Heart left ventricle (tissue), 16 donors: ENCODE results near the gene KCNJ4. TPM values are rescaled to one million over a fixed set of nuclear protein-coding genes. Genes with fewer than 3 reads are reported as not detected.

Experiments used
- ATAC-seq, 4 donors: fragments of 200-7000 bp; cut with Tn5 transposase; one replicate each; pipeline ENCODE4 v1.9.1; 2020 to 2022; ENCODE audit warnings: moderate library complexity in 4 of 4, mild to moderate bottlenecking in 3 of 4, moderate number of reproducible peaks in 1 of 4
- DNase-seq, 5 donors: peaks; one replicate each; pipeline ENCODE4 v3.0.0-alpha.2; 2020
- H3K27ac ChIP-seq, 12 donors: fragments of 200-600 bp; sonication (generic) in 4 of 12; one replicate each; pipeline versions ENCODE4 v1.5.0 to v1.8.0; 2016 to 2022; ENCODE audit warnings: mild to moderate bottlenecking in 2 of 12
- H3K27me3 ChIP-seq, 9 donors: fragments of 200-600 bp; sonication (generic) in 2 of 9; one replicate each; pipeline versions ENCODE4 v1.5.1 to v1.8.0; 2016 to 2022; ENCODE audit warnings: mild to moderate bottlenecking in 3 of 9
- H3K36me3 ChIP-seq, 9 donors: fragments of 200-600 bp; sonication (generic) in 2 of 9; one replicate each; pipeline versions ENCODE4 v1.5.0 to v1.8.0; 2018 to 2022; ENCODE audit warnings: mild to moderate bottlenecking in 2 of 9
- H3K4me1 ChIP-seq, 12 donors: fragments of 200-600 bp; sonication (generic) in 4 of 12; one replicate each; pipeline versions ENCODE4 v1.5.0 to v1.8.0; 2016 to 2022; ENCODE audit warnings: mild to moderate bottlenecking in 3 of 12
- H3K4me3 ChIP-seq, 12 donors: fragments of 200-600 bp; sonication (generic) in 4 of 12; one replicate each; pipeline versions ENCODE4 v1.5.0 to v1.8.0; 2017 to 2022; ENCODE audit warnings: mild to moderate bottlenecking in 9 of 12, moderate library complexity in 4 of 12
- H3K9me3 ChIP-seq, 12 donors: fragments of 200-600 bp; sonication (generic) in 4 of 12; one replicate each; pipeline versions ENCODE4 v1.5.0 to v1.8.0; 2016 to 2022; ENCODE audit warnings: mild to moderate bottlenecking in 1 of 12
- CTCF ChIP-seq, 12 donors: fragments of 200-600 bp; sonication (generic) in 4 of 12; IDR thresholded peaks; one replicate each; pipeline versions ENCODE4 v1.5.0 to v1.8.0; 2018 to 2022; ENCODE audit warnings: antibody characterized with exemption in 12 of 12, mild to moderate bottlenecking in 5 of 12
- POLR2A ChIP-seq, 2 donors: fragments of 450-650 bp; IDR thresholded peaks; one replicate each; pipeline ENCODE4 v1.6.1; 2017; ENCODE audit warnings: antibody characterized with exemption in 2 of 2, mild to moderate bottlenecking in 2 of 2, moderate library complexity in 2 of 2
- WGBS, 4 donors: extraction: QIAGEN DNeasy Blood & Tissue Kit in 2 of 4; methylation state at CpG; one replicate each; pipeline versions ENCODE4 v1.1.5 to v1.1.7; 2013 to 2018; 5-methylcytosine and 5-hydroxymethylcytosine counted together
- intact Hi-C, 10 donors: fragments of 100-400 bp; cut with DNase I; formaldehyde crosslinking; loops; one replicate each; pipeline versions ENCODE4 v1.11.1 to v1.14.2; 2022
- polyA plus RNA-seq, 2 donors: library from polyadenylated mRNA; stranded (reverse); fragments of 200-250 nt; gene quantifications; one replicate each; pipeline ENCODE4 v1.2.3, GENCODE V29; 2013
- total RNA-seq, 9 donors: library from RNA; depleted of rRNA in 2 of 9; stranded (reverse); fragments of >200 nt in 2 of 9; fragmentation: NEBNext Ultra II Directional in 3 of 9; extraction: Animal tissue kit (Norgen Biotek cat#: 25700) in 3 of 9; gene quantifications; one replicate each; pipeline versions ENCODE4 v1.1.0 to v1.2.4, GENCODE V29; 2016 to 2023
- donor health status: ischemic (EF 13 %, LVEDD 7.1; RV severe dilation, severe dysfunction).
- donor health status: healthy with polysubstance abuse.
- donor health status: DM: no; HTN: yes; CAD: no.
- donor health status: DM: no; HTN: no; CAD: no.
- donor health status: ischemic (EF 25% LVEDD 6.9; RV normal size, moderate dysfunction).
- donor health status: ischemic (EF 25% LVEDD 5.7; RV mildly dilated, moderate dysfunction).
- donor health status: healthy.
- donor health status: DM: yes; HTN: yes; CAD: no.
- donor health status: ischemic (EF 35%, LVEDD 5.7; RV mildly dilated, moderate dysfunction).
- donor health status: nonischemic (EF 11% LVEDD 7.7; RV severe dilation, severe dysfunction).
- donor health status: DM: yes; HTN: yes; CAD: no.
- donor health status: PGD.
- donor health status: ischemic (EF 29% LVEDD 5.4; RV normal size, mild dysfunction).
- donor health status: nonischemic (EF 23%, LVEDD 6.1; RV moderate dilation, normal function).

KCNJ4 gene
- total and polyA plus RNA-seq, 11 donors = 14.5 to 85.5 (median 39.7) TPM

DNA sequence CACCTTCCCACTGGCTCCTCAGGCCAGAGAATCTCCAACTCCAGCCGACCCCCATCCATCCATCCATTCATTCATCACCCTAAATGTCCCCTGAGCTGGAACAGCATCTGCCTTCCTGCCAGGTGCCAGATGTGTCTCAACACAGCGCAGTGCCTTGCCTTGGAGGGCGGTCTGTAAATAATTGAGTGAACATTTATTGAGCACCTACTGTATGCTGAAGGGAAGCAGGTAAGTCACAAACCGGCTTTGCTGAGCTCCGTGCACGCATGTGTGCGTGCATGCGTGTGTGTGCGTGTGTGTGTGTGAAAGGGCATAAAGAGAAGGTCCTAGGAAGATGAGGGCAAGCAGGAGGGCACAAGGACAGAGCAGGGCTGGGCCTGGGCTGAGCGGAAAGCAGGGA is 10.2 kb downstream of the KCNJ4 start:
- Histone ChIP-seq H3K27me3 (peaks cover 0 to 9% (median 0%) of the 10 kb centered on the region in 9 donors), H3K27ac (peak overlapping the region in 5 of 12 donors; percentile 32 to 95 (median 91)), H3K4me1 (peaks cover 0 to 55% (median 12%) of the 10 kb centered on the region in 12 donors), H3K36me3 (no peaks in the 10 kb centered on the region), H3K9me3 (no peaks in the 10 kb centered on the region), H3K4me3 (no peak overlapping the region)
- 87 to 92% (median 90%) methylated on average over 10 of the region's 10 CpGs for WGBS, 4 donors
- intact Hi-C loops = no loop called here
- DNase-seq (no peak), ATAC-seq (no peak)
- no peak for TF ChIP-seq POLR2A (IDR thresholded peaks at IDR 0.05)
- no peak for TF ChIP-seq CTCF (IDR thresholded peaks at IDR 0.05)

GRCh38 chr22:38443628-38444521 is 11.1 kb downstream of the KCNJ4 start:
- H3K9me3 ChIP-seq = no peaks in the 10 kb centered on the region
- intact Hi-C loops = no loop called here
- 35 to 44% (median 41%) methylated on average over 21 of the region's 21 CpGs for WGBS, 4 donors
- peaks cover 0 to 47% (median 6%) of the 10 kb centered on the region in 12 donors for H3K4me1 ChIP-seq
- H3K27ac ChIP-seq = peak overlapping the region in 11 of 12 donors; percentile 32 to 97 (median 89)
- no peaks in the 10 kb centered on the region for H3K36me3 ChIP-seq
- peak overlapping the region in 3 of 12 donors; percentile 5 to 24 (median 12) for H3K4me3 ChIP-seq
- TF ChIP-seq CTCF (IDR thresholded peaks at IDR 0.05) (no peak), POLR2A (IDR thresholded peaks at IDR 0.05) (no peak)
- ATAC-seq (peak in 3 of 4 donors; percentile 2 to 5 (median 4)), DNase-seq (no peak)
- H3K27me3 ChIP-seq = peaks cover 0 to 9% (median 0%) of the 10 kb centered on the region in 9 donors

DNA sequence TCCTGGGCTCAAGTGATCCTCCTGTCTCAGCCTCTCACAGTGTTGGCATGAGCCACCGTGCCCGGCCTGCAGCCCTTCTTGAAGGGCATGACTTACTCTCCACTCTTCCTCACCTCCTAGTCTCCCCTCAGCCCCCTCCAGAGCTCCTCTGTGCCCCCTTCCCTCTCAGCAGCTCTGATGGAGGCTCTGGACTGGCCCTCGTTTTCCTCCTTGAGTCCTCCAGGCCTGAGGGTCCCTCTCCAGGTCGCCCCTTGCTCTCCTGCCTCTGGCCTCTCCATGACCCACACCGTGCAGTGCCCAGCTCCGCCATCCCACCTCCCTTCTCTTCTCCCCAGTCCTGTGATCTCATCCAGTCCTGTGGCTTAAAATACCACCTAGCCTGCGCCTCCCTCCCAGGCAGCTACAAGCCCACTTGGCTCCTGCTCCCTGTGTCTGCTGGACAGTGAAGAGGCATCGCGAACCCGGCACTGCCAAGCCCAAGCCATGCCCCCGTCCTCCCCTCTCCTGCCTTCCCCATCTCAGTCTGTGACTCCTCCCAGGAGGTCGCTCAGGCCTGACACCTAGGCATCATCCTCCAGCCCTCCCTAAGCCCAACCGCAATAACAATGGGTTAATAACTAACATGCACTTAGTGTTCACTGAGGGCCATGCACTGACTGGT is 11.9 kb downstream of the KCNJ4 start:
- Histone ChIP-seq H3K27ac (peak overlapping the region; percentile 44 to 97 (median 85)), H3K9me3 (no peaks in the 10 kb centered on the region), H3K4me1 (peaks cover 0 to 45% (median 4%) of the 10 kb centered on the region in 12 donors), H3K36me3 (no peaks in the 10 kb centered on the region), H3K27me3 (peaks cover 0 to 9% (median 0%) of the 10 kb centered on the region in 9 donors), H3K4me3 (peak overlapping the region in 3 of 12 donors; percentile 5 to 24 (median 12))
- TF ChIP-seq POLR2A (IDR thresholded peaks at IDR 0.05) (no peak), CTCF (IDR thresholded peaks at IDR 0.05) (no peak)
- ATAC-seq (peak; percentile 83 to 92 (median 85)), DNase-seq (peak in 4 of 5 donors; percentile 73 to 89 (median 80))
- intact Hi-C loops = no loop called here
- 34 to 48% (median 39%) methylated on average over 13 of the region's 13 CpGs for WGBS, 4 donors
